ENCODE measurements around the gene LST1. TPM values are rescaled to one million over a fixed set of nuclear protein-coding genes. Genes with fewer than 3 reads are reported as not detected.

Gene LST1
- not detected in 2 replicates for total RNA-seq

DNA sequence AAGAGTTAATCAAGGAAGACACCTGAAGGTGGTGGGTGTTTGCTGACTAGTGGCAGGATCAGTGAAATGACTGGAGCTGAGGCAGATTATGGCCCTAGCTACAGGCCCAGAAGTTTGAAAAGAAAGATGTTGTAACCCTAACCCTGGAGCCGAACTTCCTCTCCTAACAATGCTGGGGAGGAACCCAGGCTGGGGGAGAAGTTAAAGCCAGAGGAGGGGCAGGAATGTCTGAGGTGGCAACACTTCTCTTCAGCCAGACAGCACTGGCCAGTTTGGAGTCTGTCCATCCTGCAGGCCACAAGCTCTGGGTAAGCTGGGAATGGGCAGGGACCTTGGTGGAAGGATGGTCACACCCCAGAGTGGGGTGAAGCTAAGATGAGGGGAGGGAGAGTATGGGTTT is at the start of gene LST1:
LST1 (plus strand) TSS at position 270 of the 400 bp plus-strand sequence. CDS start 1,023 bp downstream, outside the sequence.

DNA sequence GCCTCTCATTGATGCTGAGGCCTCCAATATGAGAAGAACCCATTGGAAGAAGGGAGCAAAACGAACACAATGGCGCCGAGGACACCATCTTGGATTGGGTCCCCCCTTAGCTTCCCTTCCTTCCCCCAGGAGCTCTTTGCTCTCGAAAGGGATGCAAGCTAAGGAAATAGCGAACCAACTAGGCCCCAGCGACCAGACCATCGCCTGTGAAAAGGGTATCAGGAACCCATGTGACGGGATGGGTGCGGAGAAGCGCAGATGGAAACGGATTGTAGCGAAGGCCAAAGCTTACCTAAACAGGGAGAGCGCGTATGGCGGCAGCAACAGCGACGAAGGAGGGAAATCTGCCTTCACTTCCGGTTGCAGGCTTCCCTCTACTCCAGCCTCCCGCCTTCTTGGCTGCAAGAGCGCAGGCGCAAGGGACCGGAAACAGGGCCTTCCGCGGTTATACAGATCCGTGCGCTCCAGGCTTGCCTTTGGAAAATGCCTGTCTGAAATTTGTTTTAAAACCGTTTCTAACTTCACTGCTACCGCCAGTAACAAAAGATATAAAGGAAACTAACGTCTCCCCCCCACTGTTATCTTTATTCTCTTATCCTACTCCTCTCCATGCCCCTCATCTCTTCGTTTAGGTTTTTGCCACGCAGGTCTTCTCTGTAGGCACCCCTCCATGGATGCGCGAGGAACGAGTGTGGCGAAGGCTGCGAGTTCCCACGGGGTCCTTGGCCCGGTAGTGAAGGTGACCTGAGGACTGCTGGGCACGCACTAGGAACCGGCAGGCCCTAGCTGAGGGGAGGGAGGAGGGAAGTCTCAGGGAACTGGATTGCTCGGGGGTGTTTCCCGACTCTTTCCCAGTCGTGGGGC is 44.2 kb upstream of the LST1 start, which contains the start of gene DDX39B:
DDX39B (minus strand) TSS at position 346 of the 864 bp plus-strand sequence. CDS start 1,471 bp downstream, outside the sequence.

DNA sequence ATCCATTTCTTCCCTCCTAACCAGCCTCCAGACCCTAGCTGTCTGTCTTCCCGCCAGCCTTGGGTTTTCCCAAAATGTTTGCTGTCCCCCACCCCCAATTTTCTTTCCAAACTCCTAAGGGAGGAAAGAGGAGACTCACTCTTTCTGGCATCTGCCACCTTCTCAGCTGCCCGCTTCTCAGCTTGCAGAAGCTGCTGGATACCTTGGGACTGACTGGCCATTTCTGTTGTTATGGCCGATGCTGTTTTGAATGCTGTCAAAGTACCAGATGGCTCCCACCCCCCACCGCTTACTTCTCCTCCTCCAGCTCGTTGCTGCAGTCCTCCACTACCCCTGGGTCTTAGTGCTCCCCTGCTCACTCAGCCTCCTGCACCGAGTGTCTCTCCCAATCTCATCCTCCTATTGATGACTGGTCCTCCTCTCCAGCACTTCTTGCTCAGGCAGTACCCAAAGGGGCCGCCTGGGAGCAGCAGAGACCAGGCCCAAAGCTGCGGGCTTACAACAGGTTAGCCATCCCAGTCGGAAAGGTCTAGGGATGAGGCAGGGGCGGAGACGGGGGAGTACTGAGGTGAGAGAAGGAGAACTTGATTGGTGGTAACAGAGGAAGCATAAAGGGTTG is 39.6 kb upstream of the LST1 start, which contains the start of gene ATP6V1G2:
ATP6V1G2 (minus strand) TSS at position 270 of the 619 bp plus-strand sequence; CDS start at position 221, 49 bp downstream.

DNA sequence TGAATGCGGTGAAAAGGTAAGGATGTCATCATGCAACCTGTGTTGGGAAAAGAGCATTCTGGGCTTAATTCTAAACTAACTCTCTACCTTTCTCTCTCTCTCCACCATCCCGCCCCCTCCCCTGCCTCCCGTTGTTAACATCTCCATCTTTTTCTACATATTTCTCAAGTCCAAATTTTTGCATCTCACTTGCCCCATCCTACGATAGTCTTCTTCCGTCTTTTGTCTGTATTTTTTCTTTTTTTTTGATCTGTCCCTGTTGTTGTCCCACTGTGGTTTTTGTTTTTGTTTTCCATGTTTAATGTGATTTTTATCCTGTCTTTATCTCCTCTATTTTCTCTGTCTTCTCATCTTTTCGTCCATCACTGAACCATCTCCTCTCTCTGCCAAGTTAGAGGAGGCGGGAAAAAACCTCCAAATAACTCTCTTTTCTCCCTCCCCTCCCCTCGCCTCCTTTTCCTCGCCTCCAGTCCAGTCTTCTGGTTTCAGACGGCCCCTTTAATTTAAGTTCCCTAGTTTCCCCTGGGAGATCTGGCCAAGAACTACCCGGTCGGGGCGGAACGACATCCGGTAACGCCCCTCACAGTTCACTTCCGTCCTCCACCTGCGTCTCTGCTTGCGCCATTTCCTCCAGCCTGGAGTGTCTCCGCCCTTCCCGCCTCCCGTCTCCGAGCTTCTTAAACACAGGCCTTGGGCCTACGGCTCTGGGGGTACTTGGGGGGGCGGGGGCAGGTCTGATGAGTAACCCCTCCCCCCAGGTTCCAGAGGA is 38.9 kb upstream of the LST1 start, which contains the start of gene NFKBIL1:
NFKBIL1 (plus strand) TSS at position 651 of the 769 bp plus-strand sequence; CDS start at position 738, 87 bp downstream.

DNA sequence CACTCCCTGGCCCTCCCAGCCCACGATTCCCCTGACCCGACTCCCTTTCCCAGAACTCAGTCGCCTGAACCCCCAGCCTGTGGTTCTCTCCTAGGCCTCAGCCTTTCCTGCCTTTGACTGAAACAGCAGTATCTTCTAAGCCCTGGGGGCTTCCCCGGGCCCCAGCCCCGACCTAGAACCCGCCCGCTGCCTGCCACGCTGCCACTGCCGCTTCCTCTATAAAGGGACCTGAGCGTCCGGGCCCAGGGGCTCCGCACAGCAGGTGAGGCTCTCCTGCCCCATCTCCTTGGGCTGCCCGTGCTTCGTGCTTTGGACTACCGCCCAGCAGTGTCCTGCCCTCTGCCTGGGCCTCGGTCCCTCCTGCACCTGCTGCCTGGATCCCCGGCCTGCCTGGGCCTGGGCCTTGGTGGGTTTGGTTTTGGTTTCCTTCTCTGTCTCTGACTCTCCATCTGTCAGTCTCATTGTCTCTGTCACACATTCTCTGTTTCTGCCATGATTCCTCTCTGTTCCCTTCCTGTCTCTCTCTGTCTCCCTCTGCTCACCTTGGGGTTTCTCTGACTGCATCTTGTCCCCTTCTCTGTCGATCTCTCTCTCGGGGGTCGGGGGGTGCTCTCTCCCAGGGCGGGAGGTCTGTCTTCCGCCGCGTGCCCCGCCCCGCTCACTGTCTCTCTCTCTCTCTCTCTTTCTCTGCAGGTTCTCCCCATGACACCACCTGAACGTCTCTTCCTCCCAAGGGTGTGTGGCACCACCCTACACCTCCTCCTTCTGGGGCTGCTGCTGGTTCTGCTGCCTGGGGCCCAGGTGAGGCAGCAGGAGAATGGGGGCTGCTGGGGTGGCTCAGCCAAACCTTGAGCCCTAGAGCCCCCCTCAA is 13.8 kb upstream of the LST1 start, which contains the start of gene LTA:
LTA (plus strand) TSS at position 249 of the 871 bp plus-strand sequence; CDS start at position 703, 454 bp downstream.

DNA sequence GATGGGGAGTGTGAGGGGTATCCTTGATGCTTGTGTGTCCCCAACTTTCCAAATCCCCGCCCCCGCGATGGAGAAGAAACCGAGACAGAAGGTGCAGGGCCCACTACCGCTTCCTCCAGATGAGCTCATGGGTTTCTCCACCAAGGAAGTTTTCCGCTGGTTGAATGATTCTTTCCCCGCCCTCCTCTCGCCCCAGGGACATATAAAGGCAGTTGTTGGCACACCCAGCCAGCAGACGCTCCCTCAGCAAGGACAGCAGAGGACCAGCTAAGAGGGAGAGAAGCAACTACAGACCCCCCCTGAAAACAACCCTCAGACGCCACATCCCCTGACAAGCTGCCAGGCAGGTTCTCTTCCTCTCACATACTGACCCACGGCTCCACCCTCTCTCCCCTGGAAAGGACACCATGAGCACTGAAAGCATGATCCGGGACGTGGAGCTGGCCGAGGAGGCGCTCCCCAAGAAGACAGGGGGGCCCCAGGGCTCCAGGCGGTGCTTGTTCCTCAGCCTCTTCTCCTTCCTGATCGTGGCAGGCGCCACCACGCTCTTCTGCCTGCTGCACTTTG is 10.7 kb upstream of the LST1 start, which contains the start of gene TNF:
TNF (plus strand) TSS at position 231 of the 567 bp plus-strand sequence; CDS start at position 408, 177 bp downstream.

DNA sequence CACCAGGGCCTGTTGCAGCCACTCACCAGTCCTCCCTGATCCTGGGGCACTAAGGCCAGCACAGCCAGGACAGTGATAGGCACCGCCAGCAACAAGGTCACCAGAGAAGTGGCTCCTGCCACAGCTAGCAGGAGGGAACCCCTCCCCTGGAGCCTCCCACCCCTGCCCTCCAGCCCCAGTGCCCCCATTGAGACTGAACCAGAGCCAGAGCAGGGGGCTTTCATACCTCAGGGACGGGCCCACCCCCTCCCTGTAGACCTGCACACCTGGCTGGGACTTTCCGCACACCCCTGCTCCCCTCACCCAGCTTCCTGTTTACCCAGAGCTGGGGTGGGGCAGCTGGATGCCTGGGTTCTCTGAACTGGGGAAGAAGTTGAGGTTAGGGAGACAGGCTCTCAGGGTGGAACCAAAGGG is 3.8 kb upstream of the LST1 start, which contains the start of gene LTB:
LTB (minus strand) TSS at position 195 of the 414 bp plus-strand sequence; CDS start at position 188, 7 bp downstream.

DNA sequence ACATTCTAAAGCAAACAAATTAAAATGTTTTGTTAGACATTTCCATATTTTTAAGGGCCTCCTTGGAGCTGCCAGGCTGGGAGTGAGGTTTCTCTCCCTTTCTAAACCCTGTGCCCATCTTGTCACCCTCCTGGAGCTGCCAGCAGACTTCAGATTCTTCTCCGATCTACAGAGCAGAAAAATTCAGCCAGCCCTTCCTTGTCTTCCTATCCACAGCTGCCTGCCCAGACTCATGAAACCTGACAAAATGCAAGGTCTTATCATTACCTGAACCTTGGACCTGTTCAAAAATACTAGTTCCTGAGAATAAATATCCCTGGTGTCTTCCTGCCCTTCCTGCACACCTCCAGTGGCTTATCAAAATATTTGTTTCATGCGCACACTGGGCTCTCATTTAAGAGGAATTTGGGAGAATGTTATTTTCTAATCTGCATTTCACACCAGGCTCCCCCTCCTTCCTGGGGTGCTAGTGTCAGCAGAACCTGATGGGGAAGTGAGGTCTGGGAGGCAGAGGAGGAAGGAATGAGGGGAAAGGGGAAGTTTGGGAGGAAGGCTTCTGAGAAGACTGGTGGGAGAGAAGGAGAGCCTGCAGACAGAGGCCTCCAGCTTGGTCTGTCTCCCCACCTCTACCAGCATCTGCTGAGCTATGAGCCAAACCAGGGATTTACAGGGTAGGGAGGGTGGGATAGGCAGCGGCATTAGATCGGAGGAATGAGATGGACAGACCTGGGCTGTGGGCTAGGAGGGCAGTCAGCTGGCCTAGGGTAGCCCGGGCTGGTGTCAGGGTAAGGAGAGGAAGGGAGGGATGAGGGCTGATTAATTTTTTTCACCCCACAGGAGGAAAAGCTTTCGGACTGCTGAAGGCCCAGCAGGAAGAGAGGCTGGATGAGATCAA is 28.9 kb downstream of the LST1 start, which contains the start of gene AIF1:
AIF1 (plus strand) TSS at position 551 of the 895 bp plus-strand sequence; CDS start at position 647, 96 bp downstream.

DNA sequence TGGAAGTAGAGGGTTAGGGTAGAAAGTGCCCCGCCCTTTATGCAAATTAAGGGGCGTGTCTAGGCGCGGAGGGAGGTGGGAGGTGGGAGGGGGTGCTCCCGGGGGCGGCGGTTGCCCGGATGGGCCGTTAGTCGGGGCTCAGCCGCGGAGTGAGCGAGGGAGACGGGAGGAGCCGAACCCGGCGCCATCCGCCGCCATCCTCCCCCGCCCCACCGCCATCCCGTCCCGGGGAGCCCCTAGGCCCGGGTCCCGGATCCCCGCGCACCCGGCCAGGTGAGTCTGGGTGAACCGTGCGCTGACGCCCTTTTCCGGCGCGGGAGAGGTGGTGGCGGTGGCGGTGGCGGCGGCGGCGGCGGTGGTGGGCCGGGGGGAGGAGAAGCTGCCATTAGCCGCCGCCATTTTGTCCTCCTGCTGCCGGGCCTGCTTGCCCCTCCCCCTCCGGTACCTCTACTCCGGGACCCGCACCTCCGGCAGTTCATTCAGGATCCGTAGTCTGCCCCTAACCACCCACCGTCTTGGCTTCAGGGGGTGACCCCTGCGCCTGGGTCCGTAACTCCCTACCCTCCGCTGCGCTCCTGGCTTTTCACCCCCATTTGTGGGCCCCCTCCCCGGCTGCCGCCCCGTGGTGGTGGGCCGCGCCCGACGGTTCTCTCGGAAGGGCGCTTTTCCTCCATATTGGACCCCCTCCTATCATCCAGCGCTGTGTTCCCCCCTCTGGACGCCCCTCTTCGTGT is 34.7 kb downstream of the LST1 start, which contains the start of gene PRRC2A:
PRRC2A (plus strand) TSS at position 130 of the 734 bp plus-strand sequence. CDS start 2,075 bp downstream, outside the sequence.

Other genes with a start within 250 kb of the LST1 start
- 158 and 176 TPM in 2 replicates for gene HLA-B, start 229.1 kb upstream of the LST1 start, total RNA-seq
- 18.5 and 66.0 TPM in 2 replicates for gene MICA, start 182.7 kb upstream of the LST1 start, total RNA-seq
- gene MICB, start 88.1 kb upstream of the LST1 start, total RNA-seq, result 11.6 and 21.9 TPM in 2 replicates
- gene MCCD1, start 57.3 kb upstream of the LST1 start, total RNA-seq, result not detected in 2 replicates
- 355 and 485 TPM in 2 replicates for gene DDX39B, start 44.3 kb upstream of the LST1 start, total RNA-seq
- 2.0 and 3.0 TPM in 2 replicates for gene ATP6V1G2, start 39.7 kb upstream of the LST1 start, total RNA-seq
- gene NFKBIL1, start 38.7 kb upstream of the LST1 start, total RNA-seq, result 26.0 and 36.1 TPM in 2 replicates
- gene LTA, start 14.0 kb upstream of the LST1 start, total RNA-seq, result not detected in 2 replicates
- gene TNF, start 10.7 kb upstream of the LST1 start, total RNA-seq, result not detected in 2 replicates
- gene LTB, start 3.9 kb upstream of the LST1 start, total RNA-seq, result 0.25 TPM in 1 of 2 replicates, not detected in the other
- not detected in 2 replicates for gene NCR3, start 6.7 kb downstream of the LST1 start, total RNA-seq
- gene AIF1, start 29.0 kb downstream of the LST1 start, total RNA-seq, result not detected in 2 replicates
- gene PRRC2A, start 34.4 kb downstream of the LST1 start, total RNA-seq, result 42.2 and 46.1 TPM in 2 replicates
- gene BAG6, start 66.4 kb downstream of the LST1 start, total RNA-seq, result 122 and 128 TPM in 2 replicates
- 0.89 and 1.2 TPM in 2 replicates for gene APOM, start 69.6 kb downstream of the LST1 start, total RNA-seq
- gene C6orf47, start 74.5 kb downstream of the LST1 start, total RNA-seq, result 22.6 and 28.4 TPM in 2 replicates
- gene GPANK1, start 78.7 kb downstream of the LST1 start, total RNA-seq, result 13.0 and 18.5 TPM in 2 replicates
- gene CSNK2B, start 79.8 kb downstream of the LST1 start, total RNA-seq, result 82.2 and 114 TPM in 2 replicates
- 3.0 and 3.4 TPM in 2 replicates for gene LY6G5B, start 83.7 kb downstream of the LST1 start, total RNA-seq
- 0.33 and 0.37 TPM in 2 replicates for gene LY6G5C, start 94.8 kb downstream of the LST1 start, total RNA-seq
- 42.8 and 50.0 TPM in 2 replicates for gene ABHD16A, start 117.0 kb downstream of the LST1 start, total RNA-seq
- gene LY6G6F, start 120.6 kb downstream of the LST1 start, total RNA-seq, result not detected in 2 replicates
- not detected in 2 replicates for gene LY6G6D, start 129.1 kb downstream of the LST1 start, total RNA-seq
- gene LY6G6C, start 135.5 kb downstream of the LST1 start, total RNA-seq, result not detected in 2 replicates
- gene MPIG6B, start 137.1 kb downstream of the LST1 start, total RNA-seq, result not detected in 2 replicates
- gene DDAH2, start 143.0 kb downstream of the LST1 start, total RNA-seq, result 39.3 and 81.0 TPM in 2 replicates
- gene CLIC1, start 150.3 kb downstream of the LST1 start, total RNA-seq, result 791 and 1,362 TPM in 2 replicates
- gene MSH5, start 153.7 kb downstream of the LST1 start, total RNA-seq, result 13.0 and 21.6 TPM in 2 replicates
- gene SAPCD1, start 176.4 kb downstream of the LST1 start, total RNA-seq, result 1.00 and 1.2 TPM in 2 replicates
- gene VWA7, start 191.1 kb downstream of the LST1 start, total RNA-seq, result 0.11 and 0.25 TPM in 2 replicates
- gene VARS1, start 209.5 kb downstream of the LST1 start, total RNA-seq, result 68.7 and 88.5 TPM in 2 replicates
- gene LSM2, start 220.7 kb downstream of the LST1 start, total RNA-seq, result 34.9 and 48.9 TPM in 2 replicates
- gene HSPA1L, start 229.0 kb downstream of the LST1 start, total RNA-seq, result 0.89 and 1.7 TPM in 2 replicates
- gene HSPA1A, start 229.3 kb downstream of the LST1 start, total RNA-seq, result 60.4 and 107 TPM in 2 replicates
- gene HSPA1B, start 241.5 kb downstream of the LST1 start, total RNA-seq, result 94.5 and 181 TPM in 2 replicates